ENCODE measurements around the gene CPNE1. TPM values are rescaled to one million over a fixed set of nuclear protein-coding genes. Genes with fewer than 3 reads are reported as not detected.

The CPNE1 gene
- total RNA-seq, 1 donor from 2014 or later = 76.3 TPM

DNA sequence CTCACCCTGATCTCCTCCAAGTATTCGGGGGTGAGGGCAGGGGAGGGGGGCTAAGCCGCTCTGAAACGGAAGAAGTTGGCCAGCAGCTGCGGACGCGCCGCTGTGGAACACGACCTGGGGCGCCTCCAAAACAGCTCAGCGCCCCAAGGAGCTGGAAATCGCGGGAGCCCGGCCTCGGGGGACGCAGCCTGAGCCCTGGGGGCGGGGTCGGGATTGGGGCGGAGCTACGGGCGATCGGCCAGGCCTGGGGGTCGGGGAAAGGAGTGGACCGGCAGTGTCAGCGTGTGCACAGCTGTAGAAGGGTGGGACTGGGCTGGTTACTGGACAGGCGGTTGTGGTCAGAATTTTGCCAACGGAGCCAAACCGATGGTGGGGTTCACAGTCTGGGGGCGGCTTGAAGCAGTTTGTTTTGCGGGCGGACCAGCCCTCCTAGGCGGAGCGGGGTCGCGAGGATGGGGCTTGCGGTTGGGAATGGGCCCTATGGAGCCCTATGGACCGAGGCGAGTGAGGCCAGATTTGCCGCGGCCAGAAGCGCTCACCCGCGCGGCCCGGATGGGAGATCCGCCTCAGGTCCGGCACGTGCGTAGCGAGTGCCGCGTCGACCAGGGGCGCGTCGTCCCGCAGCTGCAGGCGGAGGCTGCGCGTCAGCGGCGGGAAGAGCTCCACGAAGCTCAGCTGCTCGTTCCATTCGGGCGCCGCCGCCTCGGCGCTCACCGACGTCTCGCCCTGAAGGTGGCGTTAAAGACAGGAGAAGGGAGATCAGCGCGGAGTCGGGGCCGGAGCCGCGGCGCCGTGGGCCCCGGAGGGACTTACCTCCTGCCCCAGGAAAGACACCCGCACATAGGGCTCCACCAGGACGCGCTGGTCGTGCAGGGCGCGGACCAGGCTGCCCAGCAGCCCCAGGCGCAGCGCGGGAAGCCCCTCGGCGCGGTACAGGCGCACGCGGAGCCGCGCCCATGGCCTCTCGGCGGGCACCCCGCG, 63.4 kb downstream of the CPNE1 start:
- peaks cover 20% of the 10 kb centered on the region for H3K27me3 ChIP-seq (ENCODE audit: control insufficient read depth, insufficient read depth, low read length)
- peak overlapping the region; percentile 33 for H3K4me3 ChIP-seq (ENCODE audit: low read depth, low read length)
- TF ChIP-seq, protein P1, sequence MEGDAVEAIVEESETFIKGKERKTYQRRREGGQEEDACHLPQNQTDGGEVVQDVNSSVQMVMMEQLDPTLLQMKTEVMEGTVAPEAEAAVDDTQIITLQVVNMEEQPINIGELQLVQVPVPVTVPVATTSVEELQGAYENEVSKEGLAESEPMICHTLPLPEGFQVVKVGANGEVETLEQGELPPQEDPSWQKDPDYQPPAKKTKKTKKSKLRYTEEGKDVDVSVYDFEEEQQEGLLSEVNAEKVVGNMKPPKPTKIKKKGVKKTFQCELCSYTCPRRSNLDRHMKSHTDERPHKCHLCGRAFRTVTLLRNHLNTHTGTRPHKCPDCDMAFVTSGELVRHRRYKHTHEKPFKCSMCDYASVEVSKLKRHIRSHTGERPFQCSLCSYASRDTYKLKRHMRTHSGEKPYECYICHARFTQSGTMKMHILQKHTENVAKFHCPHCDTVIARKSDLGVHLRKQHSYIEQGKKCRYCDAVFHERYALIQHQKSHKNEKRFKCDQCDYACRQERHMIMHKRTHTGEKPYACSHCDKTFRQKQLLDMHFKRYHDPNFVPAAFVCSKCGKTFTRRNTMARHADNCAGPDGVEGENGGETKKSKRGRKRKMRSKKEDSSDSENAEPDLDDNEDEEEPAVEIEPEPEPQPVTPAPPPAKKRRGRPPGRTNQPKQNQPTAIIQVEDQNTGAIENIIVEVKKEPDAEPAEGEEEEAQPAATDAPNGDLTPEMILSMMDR (IDR thresholded peaks at IDR 0.05; ENCODE audit: insufficient read depth, low read length, severe bottlenecking) = peak; percentile 65
- DNase-seq (ENCODE audit: low read depth) (peak; percentile 65), FAIRE-seq (no peak)
- no peaks in the 10 kb centered on the region for H3K36me3 ChIP-seq (ENCODE audit: control insufficient read depth, insufficient read depth, low read length)

DNA sequence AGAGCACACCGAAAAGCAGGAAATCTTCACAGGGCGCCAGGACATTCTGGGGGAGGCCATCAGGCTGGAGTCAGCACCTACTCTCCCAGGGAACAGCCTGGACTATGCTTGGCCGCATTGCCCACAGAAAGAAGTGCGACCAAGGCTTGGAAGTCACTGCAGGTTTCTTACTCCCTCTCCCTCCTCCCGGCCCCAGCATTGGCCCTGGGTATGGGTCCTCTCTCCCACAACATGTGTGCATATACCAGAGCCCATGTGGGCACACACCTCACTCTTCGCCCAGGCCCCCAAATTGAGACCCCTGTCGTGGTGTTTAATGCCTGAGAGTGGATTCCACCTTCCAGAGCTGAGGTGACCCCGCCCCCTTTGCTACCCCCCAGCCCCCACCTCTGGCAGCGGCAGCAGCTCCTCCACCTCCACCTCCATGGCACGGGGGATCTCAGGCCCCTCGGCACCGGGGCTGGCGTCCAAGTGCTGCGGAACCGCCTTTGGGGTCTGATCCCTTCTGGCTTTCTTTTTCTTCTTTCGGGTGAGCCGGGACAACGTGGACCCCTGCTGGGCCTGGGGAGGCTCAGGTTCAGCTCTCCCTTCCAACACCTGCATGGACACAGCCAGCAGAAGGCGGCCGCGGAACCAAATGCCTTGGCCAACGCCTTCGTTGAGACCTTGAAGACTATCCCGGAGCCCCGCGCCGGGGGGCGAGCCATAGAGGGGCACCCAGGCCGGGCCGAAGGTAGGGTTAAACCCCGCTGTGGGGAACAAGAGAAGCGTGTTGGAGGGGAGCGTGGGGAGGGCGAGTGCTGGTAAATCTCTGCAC, 64.3 kb downstream of the CPNE1 start:
- no peak overlapping the region for H3K4me3 ChIP-seq (ENCODE audit: low read depth, low read length)
- peak; percentile 7 for FAIRE-seq
- H3K36me3 ChIP-seq (ENCODE audit: control insufficient read depth, insufficient read depth, low read length) = no peaks in the 10 kb centered on the region
- peaks cover 22% of the 10 kb centered on the region for H3K27me3 ChIP-seq (ENCODE audit: control insufficient read depth, insufficient read depth, low read length)
- DNase-seq (ENCODE audit: low read depth) = no peak
- TF ChIP-seq, protein P1 (IDR thresholded peaks at IDR 0.05; ENCODE audit: insufficient read depth, low read length, severe bottlenecking) = no peak

DNA sequence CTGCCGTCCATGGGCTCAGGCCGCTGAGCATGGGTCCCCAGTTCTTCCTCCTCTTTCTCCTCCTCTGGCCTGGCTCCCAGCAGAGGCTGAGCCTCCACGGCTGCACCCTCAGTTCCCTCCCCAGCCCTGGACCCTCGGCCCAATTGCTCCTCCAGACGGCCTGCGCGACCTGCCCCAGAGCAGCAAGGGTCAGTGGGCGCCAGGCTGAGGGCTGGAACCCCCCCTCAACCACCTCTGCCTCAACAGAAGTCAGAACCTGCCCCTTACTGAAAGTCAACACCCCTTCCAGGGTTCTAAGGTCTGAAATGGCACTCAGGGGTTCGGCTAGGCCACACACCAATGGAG, 65.0 kb downstream of the CPNE1 start:
- Histone ChIP-seq H3K4me3 (ENCODE audit: low read depth, low read length) (no peak overlapping the region), H3K36me3 (ENCODE audit: control insufficient read depth, insufficient read depth, low read length) (no peaks in the 10 kb centered on the region), H3K27me3 (ENCODE audit: control insufficient read depth, insufficient read depth, low read length) (peaks cover 22% of the 10 kb centered on the region)
- DNase-seq (ENCODE audit: low read depth) (no peak), FAIRE-seq (no peak)
- TF ChIP-seq, protein P1 (IDR thresholded peaks at IDR 0.05; ENCODE audit: insufficient read depth, low read length, severe bottlenecking) = no peak

DNA sequence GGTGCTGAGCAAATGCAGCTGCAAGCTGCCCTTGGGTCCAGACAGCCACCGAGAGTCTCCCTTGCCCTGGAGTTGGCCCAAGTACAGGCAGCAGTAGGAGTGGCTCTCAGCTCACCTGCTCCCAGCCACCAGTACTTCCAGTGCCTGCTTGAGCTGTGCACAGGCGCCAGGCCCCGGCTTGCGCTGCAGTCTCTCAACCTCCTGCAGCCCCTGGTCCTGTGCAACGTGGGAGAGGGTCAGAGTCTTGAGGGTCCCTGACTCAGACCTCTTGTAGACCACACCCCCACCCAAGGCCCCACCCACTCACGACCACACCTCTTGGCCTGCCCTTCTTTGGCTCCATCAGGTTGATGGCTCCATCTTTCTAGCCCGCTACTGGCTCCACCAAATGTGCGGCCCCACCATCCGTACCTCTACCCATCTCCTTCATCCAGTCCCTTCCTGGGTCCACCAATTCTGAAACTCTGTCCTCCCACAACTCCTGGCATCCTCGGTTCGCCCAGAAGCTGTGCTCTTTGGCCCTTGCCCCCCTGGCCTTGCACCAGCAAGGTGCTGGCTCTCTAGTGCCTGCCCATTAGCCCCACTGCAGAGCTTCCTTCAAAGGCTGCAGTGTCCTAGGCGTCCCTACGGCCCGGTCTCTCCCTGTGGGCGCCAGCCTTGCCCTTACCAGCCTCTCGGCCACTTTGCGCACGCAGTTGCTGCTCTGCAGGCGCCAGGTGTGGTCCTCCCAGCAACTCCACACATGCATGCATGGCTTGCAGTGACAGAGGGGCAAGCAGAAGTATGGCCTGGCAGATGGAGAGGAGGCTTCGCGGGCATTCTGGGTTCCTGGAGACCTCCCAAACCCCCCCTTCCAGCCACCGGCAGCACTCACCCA, 65.6 kb downstream of the CPNE1 start:
- TF ChIP-seq, protein P1 (IDR thresholded peaks at IDR 0.05; ENCODE audit: insufficient read depth, low read length, severe bottlenecking) = no peak
- Histone ChIP-seq H3K4me3 (ENCODE audit: low read depth, low read length) (no peak overlapping the region), H3K36me3 (ENCODE audit: control insufficient read depth, insufficient read depth, low read length) (no peaks in the 10 kb centered on the region), H3K27me3 (ENCODE audit: control insufficient read depth, insufficient read depth, low read length) (peaks cover 22% of the 10 kb centered on the region)
- FAIRE-seq (no peak), DNase-seq (ENCODE audit: low read depth) (no peak)

DNA sequence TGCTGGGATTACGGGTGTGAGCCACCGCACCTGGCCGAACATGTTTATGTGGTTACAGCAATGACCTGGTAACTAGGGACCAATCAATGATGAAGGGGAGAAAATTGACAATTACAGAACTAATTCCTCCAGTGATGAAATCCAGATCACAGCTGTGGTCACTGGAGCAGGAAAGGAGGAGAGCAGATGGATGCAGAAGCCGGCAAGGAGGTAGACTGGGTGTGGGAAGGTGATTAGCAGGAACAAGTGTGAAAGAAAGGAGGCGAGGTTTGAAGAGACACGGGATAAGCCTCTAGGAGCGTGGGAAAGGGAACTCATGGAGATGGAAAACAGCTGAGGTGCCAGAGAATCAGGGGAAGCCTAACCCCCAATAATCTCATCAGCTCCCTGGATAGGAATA, 66.2 kb downstream of the CPNE1 start:
- no peaks in the 10 kb centered on the region for H3K36me3 ChIP-seq (ENCODE audit: control insufficient read depth, insufficient read depth, low read length)
- DNase-seq (ENCODE audit: low read depth) (no peak), FAIRE-seq (no peak)
- no peak overlapping the region for H3K4me3 ChIP-seq (ENCODE audit: low read depth, low read length)
- H3K27me3 ChIP-seq (ENCODE audit: control insufficient read depth, insufficient read depth, low read length) = peaks cover 22% of the 10 kb centered on the region
- TF ChIP-seq, protein P1 (IDR thresholded peaks at IDR 0.05; ENCODE audit: insufficient read depth, low read length, severe bottlenecking) = no peak

All from bronchial epithelial cell (primary cell).